Measurements from ENCODE around the gene TBL3.
"Not testable (repeated sequence)": the region's sequence is repeated elsewhere in the genome, so short reads cannot be mapped to it uniquely, and the experiment has no call there.

TBL3 gene

DNA sequence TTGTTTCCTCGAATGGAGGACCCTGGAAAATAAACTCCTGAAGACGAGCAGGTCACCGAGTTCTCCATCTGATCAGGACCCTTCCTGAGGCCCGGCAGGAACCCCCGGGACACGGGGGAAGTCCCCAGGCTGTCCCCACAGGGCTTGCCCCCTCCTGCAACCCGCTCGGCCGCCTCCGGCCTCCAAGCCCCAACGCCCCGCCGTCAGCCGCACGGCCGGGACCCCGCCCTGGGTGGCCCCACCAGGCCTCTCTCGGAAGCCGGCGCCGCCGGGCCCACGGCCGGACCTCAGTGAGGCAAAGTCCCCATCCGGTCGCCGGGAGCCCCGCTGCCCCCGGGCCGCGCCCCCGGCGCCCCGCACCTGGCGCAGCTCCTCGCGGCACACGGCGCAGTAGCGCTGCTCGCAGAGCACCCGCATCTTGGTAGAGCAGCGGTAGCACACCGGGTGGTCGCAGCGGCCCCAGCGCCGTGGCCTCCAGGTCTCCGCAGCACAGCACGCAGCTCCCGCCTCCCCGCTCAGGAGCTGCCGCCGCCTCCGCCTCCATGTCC lies 37.4 kb downstream of the TBL3 start:
- POLR2A ChIA-PET: interaction anchor here (0.6 to 1.2 kb wide), 5 partner anchors 14 to 146 kb away, joined by 3 read pairs; partner anchors contain the start of genes RPS2 and TRAF7
- DNase-seq (ENCODE audit: low read depth, low spot score): no peak
- TF ChIP-seq, protein P1, sequence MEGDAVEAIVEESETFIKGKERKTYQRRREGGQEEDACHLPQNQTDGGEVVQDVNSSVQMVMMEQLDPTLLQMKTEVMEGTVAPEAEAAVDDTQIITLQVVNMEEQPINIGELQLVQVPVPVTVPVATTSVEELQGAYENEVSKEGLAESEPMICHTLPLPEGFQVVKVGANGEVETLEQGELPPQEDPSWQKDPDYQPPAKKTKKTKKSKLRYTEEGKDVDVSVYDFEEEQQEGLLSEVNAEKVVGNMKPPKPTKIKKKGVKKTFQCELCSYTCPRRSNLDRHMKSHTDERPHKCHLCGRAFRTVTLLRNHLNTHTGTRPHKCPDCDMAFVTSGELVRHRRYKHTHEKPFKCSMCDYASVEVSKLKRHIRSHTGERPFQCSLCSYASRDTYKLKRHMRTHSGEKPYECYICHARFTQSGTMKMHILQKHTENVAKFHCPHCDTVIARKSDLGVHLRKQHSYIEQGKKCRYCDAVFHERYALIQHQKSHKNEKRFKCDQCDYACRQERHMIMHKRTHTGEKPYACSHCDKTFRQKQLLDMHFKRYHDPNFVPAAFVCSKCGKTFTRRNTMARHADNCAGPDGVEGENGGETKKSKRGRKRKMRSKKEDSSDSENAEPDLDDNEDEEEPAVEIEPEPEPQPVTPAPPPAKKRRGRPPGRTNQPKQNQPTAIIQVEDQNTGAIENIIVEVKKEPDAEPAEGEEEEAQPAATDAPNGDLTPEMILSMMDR (IDR thresholded peaks at IDR 0.05; ENCODE audit: insufficient read depth, low read length, missing control alignments): no peak
- CTCF ChIA-PET: interaction anchor here (2.0 to 10.6 kb wide), 4 partner anchors 11 to 131 kb away, joined by 5 to 176 read pairs (median 7); partner anchors contain the start of gene PKD1
- H3K4me3 ChIP-seq (ENCODE audit: low read depth, low read length): peak overlapping the region; percentile 72

DNA sequence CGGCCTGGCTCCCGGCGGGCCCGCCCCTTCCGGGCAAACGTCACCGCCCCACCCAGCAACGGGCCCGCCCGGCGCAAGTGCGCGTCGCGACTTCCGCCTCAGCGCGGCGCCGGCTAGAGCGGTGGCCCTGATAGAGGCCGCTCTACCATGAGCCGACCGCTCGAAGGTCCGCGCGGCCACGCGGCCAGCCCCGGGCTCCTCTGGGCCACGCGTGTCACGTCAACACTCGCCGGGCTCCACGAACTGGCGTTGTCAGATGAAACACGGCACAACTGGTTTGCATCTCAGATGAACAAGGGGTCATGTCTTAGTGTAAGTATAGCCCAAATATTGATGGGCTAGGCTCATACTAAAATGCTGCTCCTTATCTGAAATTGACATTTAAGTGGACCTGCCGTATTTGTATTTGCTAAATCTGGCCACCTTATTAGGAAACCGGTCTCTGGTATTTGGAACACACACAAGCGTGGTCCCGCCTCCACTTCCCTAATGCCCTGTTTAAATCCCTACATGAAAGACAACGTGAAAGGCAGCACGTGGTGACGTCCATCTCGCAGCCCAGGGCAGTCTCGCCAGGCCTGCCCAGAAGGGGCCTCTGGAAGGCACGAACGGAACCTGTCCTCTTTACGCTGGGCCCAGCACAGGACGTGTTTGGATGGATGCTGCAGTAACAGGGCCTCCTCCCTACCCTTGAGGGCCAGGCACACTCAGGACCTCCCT lies 38.1 kb downstream of the TBL3 start, which contains the start of gene ZNF598:
ZNF598 (minus strand) TSS at position 31 of the 720 bp plus-strand sequence.
- ChIA-PET POLR2A (interaction anchor here (0.6 to 1.2 kb wide), 2 partner anchors 26 to 145 kb away, joined by 3 read pairs; partner anchors contain the start of gene TRAF7), CTCF (interaction anchor here (10.6 kb wide), 1 partner anchor 130 kb away, joined by 176 read pairs; the partner anchor contains the start of gene PKD1)
- peak within 1 kb of the TSS; percentile 83 for H3K4me3 ChIP-seq (ENCODE audit: low read depth, low read length)
- DNase-seq (ENCODE audit: low read depth, low spot score): no peak
- TF ChIP-seq, protein P1 (IDR thresholded peaks at IDR 0.05; ENCODE audit: insufficient read depth, low read length, missing control alignments): no peak

DNA sequence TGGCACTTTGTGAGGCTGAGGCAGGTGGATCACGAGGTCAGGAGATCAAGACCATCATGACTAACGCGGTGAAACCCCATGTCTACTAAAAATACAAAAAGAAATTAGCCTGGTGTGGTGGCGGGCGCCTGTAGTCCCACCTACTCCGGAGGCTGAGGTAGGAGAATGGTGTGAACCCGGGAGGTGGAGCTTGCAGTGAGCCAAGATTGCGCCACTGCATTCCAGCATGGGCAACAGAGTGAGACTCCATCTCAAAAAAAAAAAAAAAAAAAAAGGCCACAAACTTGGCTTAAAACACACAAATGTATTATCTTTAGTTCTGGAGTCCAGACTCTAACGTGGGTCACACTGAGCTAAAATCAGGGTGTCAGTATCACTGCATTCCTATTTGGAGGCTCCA lies 39.9 kb downstream of the TBL3 start:
- H3K4me3 ChIP-seq (ENCODE audit: low read depth, low read length); DNase-seq (ENCODE audit: low read depth, low spot score): not testable (repeated sequence)
- ChIA-PET POLR2A (interaction anchor here (0.8 kb wide), 1 partner anchor 139 kb away, joined by 3 read pairs; no protein-coding TSS in a partner anchor), CTCF (interaction anchor here (1.4 to 5.4 kb wide), 4 partner anchors 9 to 136 kb away, joined by 3 to 44 read pairs (median 30); no protein-coding TSS in a partner anchor)

DNA sequence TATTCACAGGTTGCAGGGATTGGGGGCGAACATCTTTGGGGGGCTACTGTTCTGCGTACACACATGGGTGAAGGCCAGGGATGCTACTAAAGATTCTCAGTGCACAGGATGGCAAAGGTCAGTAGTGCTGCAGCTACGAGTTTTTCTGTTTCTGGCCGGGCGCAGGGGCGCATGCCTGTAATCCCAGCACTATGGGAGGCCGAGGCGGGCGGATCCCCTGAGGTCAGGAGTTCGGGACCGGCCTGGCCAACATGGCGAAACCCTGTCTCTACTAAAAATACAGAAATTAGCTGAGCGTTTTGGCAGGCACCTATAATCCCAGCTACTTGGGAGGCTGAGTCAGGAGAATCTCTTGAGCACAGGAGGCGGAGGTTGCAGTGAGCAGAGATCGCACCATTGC lies 41.7 kb downstream of the TBL3 start:
- TF ChIP-seq, protein P1 (IDR thresholded peaks at IDR 0.05; ENCODE audit: insufficient read depth, low read length, missing control alignments): no peak
- POLR2A ChIA-PET: interaction anchor here (1.1 to 1.3 kb wide), 2 partner anchors 20 to 142 kb away, joined by 3 read pairs; partner anchors contain the start of gene TRAF7
- no peak for DNase-seq (ENCODE audit: low read depth, low spot score)
- CTCF ChIA-PET: interaction anchor here (3.6 to 5.4 kb wide), 3 partner anchors 10 to 127 kb away, joined by 22 to 44 read pairs (median 38); no protein-coding TSS in a partner anchor
- H3K4me3 ChIP-seq (ENCODE audit: low read depth, low read length): no peak overlapping the region

DNA sequence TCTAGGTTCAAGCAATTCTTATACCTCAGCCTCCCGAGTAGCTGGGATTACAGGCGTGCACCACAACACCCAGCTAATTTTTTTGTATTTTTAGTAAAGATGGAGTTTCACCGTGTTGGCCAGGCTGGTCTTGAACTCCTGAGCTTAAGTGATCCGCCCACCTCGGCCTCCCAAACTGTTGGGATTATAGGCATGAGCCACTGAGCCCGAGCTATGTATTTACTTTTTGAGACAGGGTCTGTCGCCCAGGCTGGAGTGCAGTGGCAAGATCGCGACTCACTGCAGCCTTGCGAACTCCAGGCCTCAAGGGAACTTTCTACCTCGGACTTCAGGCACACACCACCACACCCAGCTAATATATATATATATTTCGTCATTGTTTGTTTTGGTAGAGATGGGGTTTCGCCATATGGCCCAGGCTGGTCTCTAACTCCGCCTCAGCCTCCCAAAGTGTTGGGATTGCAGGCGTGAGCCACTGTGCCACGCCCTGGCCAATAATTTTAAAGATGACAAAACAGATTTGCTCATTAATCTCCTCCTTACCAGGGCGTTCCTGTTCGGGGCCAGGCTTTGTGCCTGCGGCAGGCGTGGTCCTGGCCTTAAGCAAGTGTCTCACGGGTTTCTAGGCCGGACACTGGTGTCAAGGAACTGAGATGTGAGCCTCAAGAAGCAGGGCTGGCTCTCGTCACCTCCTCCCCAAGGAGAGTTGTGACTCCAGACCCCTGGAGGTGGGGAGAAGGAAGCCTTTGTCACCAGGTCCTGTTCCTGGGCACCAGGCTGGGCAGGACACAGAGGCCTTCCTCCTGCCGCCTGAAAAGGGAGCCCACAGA lies 43.5 kb downstream of the TBL3 start:
- TF ChIP-seq, protein P1 (IDR thresholded peaks at IDR 0.05; ENCODE audit: insufficient read depth, low read length, missing control alignments): no peak
- ChIA-PET CTCF (interaction anchor here (2.2 to 5.4 kb wide), 4 partner anchors 8 to 125 kb away, joined by 10 to 44 read pairs (median 30); no protein-coding TSS in a partner anchor), POLR2A (no interaction called here)
- no peak for DNase-seq (ENCODE audit: low read depth, low spot score)
- no peak overlapping the region for H3K4me3 ChIP-seq (ENCODE audit: low read depth, low read length)

DNA sequence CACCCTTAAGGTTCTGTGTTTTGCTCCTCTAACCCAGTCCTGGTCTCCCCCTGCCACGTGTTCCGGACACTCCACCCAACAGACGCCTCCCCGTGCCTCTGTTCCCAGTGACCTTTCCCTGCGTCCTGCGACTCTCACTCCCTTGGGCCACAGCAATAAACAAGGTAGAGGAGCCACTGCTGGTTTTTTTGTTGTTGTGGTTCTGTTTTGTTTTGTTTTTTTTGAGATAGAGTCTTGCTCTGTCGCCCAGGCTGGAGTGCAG lies 44.0 kb downstream of the TBL3 start:
- POLR2A ChIA-PET: no interaction called here
- CTCF ChIA-PET: interaction anchor here (1.1 to 5.4 kb wide), 9 partner anchors 9 to 139 kb away, joined by 3 to 38 read pairs (median 5); partner anchors contain the start of genes NHERF2 and TRAF7
- no peak for DNase-seq (ENCODE audit: low read depth, low spot score)
- no peak overlapping the region for H3K4me3 ChIP-seq (ENCODE audit: low read depth, low read length)
- TF ChIP-seq, protein P1 (IDR thresholded peaks at IDR 0.05; ENCODE audit: insufficient read depth, low read length, missing control alignments): no peak
